Trophoblast cell (in vitro differentiated cells and primary cell): ENCODE results near the gene SLC25A28.

Experiments
- DNase-seq, 2 donors: peaks; one replicate each; pipeline ENCODE4 v3.0.0-alpha.2; 2016
- H2AFZ ChIP-seq: 2 replicates; pipeline ENCODE4 v1.6.1; 2013; ENCODE audit warnings: low read length, moderate library complexity, mild to moderate bottlenecking; ENCODE audit not compliant: insufficient read depth, poor library complexity
- H2AK5ac ChIP-seq: 2 replicates; pipeline ENCODE4 v1.6.1; 2013; ENCODE audit warnings: mild to moderate bottlenecking, low read length
- H2BK120ac ChIP-seq: 2 replicates; pipeline ENCODE4 v1.6.1; 2013; ENCODE audit warnings: low read length, mild to moderate bottlenecking, moderate library complexity; ENCODE audit not compliant: insufficient read depth, poor library complexity
- H2BK12ac ChIP-seq: 2 replicates; pipeline ENCODE4 v1.6.1; 2013; ENCODE audit warnings: mild to moderate bottlenecking, low read length, moderate library complexity
- H2BK5ac ChIP-seq: 2 replicates; pipeline ENCODE4 v1.6.1; 2013; ENCODE audit warnings: low read length, low read depth, moderate library complexity, mild to moderate bottlenecking; ENCODE audit not compliant: poor library complexity
- H3K14ac ChIP-seq: 2 replicates; pipeline ENCODE4 v1.6.1; 2013; ENCODE audit warnings: mild to moderate bottlenecking, low read length
- H3K18ac ChIP-seq: 2 replicates; pipeline ENCODE4 v1.6.1; 2013; ENCODE audit warnings: mild to moderate bottlenecking, low read length
- H3K23ac ChIP-seq: 2 replicates; pipeline ENCODE4 v1.6.1; 2013; ENCODE audit warnings: low read length
- H3K27ac ChIP-seq: 2 replicates; pipeline ENCODE4 v1.5.1; 2013; ENCODE audit warnings: low read depth, mild to moderate bottlenecking, inconsistent platforms, low read length, moderate library complexity
- H3K27me3 ChIP-seq: 2 replicates; pipeline ENCODE4 v1.6.1; 2013; ENCODE audit warnings: inconsistent platforms, mild to moderate bottlenecking, low read length, moderate library complexity; ENCODE audit not compliant: insufficient read depth
- H3K36me3 ChIP-seq, 2 experiments: 1 replicate in 1 of 2; 2 replicates in 1 of 2; pipeline ENCODE4 v1.6.1; 2013; ENCODE audit warnings: low read length in 2 of 2, mild to moderate bottlenecking in 2 of 2, moderate library complexity in 1 of 2; ENCODE audit not compliant: insufficient read depth in 2 of 2, control insufficient read depth in 1 of 2
- H3K4ac ChIP-seq: 2 replicates; pipeline ENCODE4 v1.6.1; 2013; ENCODE audit warnings: low read depth, mild to moderate bottlenecking, low read length, moderate library complexity
- H3K4me1 ChIP-seq, 2 experiments: 1 replicate in 1 of 2; 2 replicates in 1 of 2; pipeline ENCODE4 v1.6.1; 2013; ENCODE audit warnings: low read length in 2 of 2, mild to moderate bottlenecking in 2 of 2, moderate library complexity in 1 of 2; ENCODE audit not compliant: insufficient read depth in 2 of 2, control insufficient read depth in 1 of 2
- H3K4me2 ChIP-seq: 2 replicates; pipeline ENCODE4 v1.6.1; 2013; ENCODE audit warnings: inconsistent platforms, mild to moderate bottlenecking, low read length, moderate library complexity
- H3K4me3 ChIP-seq: 2 replicates; pipeline ENCODE4 v1.5.1; 2013; ENCODE audit warnings: mild to moderate bottlenecking, low read depth, low read length, inconsistent platforms
- H3K79me1 ChIP-seq: one replicate; pipeline ENCODE4 v1.6.1; 2013; ENCODE audit warnings: low read length
- H3K79me2 ChIP-seq: 2 replicates; pipeline ENCODE4 v1.6.1; 2013; ENCODE audit warnings: low read length, mild to moderate bottlenecking; ENCODE audit not compliant: control insufficient read depth, insufficient read depth, poor library complexity
- H3K9ac ChIP-seq: 2 replicates; pipeline ENCODE4 v1.6.1; 2013; ENCODE audit warnings: mild to moderate bottlenecking, low read length
- H3K9me3 ChIP-seq: 2 replicates; pipeline ENCODE4 v1.6.1; 2013; ENCODE audit warnings: low read depth, mild to moderate bottlenecking, control low read depth, inconsistent platforms, low read length; ENCODE audit not compliant: insufficient read depth
- H4K12ac ChIP-seq: 2 replicates; pipeline ENCODE4 v1.6.1; 2013; ENCODE audit warnings: low read depth, mild to moderate bottlenecking, low read length, moderate library complexity
- H4K8ac ChIP-seq: 2 replicates; pipeline ENCODE4 v1.6.1; 2013; ENCODE audit warnings: low read depth, mild to moderate bottlenecking, low read length, moderate library complexity
- H4K91ac ChIP-seq: one replicate; pipeline ENCODE4 v1.6.1; 2013; ENCODE audit warnings: low read depth, mild to moderate bottlenecking, low read length, moderate library complexity
- WGBS: extraction: QIAGEN DNeasy Blood & Tissue Kit; methylation state at CpG from one replicate; pipeline ENCODE4 v1.1.7; 2013; ENCODE audit warnings: missing lambda C conversion rate; ENCODE audit not compliant: insufficient read length, insufficient coverage; ENCODE audit errors: extremely low coverage; 5-methylcytosine and 5-hydroxymethylcytosine counted together

The SLC25A28 gene

DNA sequence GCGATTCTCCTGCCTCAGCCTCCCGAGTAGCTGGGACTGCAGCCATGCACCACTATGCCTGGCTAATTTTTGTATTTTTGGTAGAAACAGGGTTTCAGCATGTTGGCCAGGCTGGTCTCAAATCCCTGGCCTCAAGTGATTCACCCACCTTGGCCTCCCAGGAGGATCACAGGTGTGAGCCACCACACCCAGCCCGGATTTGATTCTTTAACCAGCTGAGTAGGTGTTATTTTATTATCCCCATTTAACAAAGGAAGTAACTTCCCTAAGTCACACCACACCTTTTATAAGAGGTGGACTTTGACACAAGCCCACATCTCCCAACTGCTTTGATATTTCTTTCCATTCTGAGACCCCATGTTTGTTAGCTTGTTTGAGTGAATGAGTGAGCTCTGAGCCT is 25.0 kb downstream of the SLC25A28 start:
- Histone ChIP-seq H2BK12ac (no peak overlapping the region), H2BK120ac (no peak overlapping the region), H3K79me2 (no peaks in the 10 kb centered on the region), H3K4me2 (no peak overlapping the region), H3K79me1 (no peaks in the 10 kb centered on the region), H3K23ac (no peak overlapping the region), H4K8ac (no peak overlapping the region), H4K12ac (no peak overlapping the region), H4K91ac (no peak overlapping the region), H2BK5ac (no peak overlapping the region), H3K18ac (no peak overlapping the region), H3K4ac (no peak overlapping the region), H3K27ac (no peak overlapping the region), H3K9me3 (no peaks in the 10 kb centered on the region), H2AFZ (no peak overlapping the region), H3K36me3 (no peaks in the 10 kb centered on the region), H3K27me3 (no peaks in the 10 kb centered on the region), H3K4me1 (no peaks in the 10 kb centered on the region), H3K14ac (no peak overlapping the region), H2AK5ac (no peak overlapping the region), H3K4me3 (no peak overlapping the region), H3K9ac (no peak overlapping the region)
- WGBS, result no CpG with 5 or more reads among the region's 3 CpGs
- no peak for DNase-seq

DNA sequence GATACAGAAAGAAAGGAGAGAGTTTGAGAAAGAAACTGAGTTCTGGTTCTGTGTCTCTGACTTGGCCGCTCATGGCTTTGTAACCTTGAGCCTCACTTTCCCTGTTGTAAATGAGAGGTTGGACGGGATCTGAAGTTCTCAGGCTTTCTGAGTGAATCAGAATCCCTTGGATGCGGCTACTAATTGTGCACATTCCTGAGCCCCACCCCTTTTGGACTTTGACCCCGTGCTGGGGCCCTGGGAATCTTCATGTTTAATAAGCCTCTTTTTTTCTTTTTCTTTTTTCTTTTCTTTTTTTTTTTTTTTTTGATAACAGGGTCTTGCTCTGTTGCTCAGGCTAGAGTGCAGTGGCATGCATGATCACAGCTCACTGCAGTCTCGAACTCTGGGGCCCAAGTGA is 26.9 kb downstream of the SLC25A28 start:
- no peaks in the 10 kb centered on the region for H3K36me3 ChIP-seq
- no peak overlapping the region for H3K23ac ChIP-seq
- H3K79me2 ChIP-seq, result no peaks in the 10 kb centered on the region
- no peak overlapping the region for H3K18ac ChIP-seq
- no peak overlapping the region for H2AK5ac ChIP-seq
- H3K27me3 ChIP-seq, result no peaks in the 10 kb centered on the region
- H3K4ac ChIP-seq, result no peak overlapping the region
- H3K79me1 ChIP-seq, result no peaks in the 10 kb centered on the region
- no peak overlapping the region for H3K14ac ChIP-seq
- no peak overlapping the region for H3K9ac ChIP-seq
- H2BK120ac ChIP-seq, result no peak overlapping the region
- H4K12ac ChIP-seq, result no peak overlapping the region
- no peak overlapping the region for H4K91ac ChIP-seq
- H3K4me1 ChIP-seq, result no peaks in the 10 kb centered on the region
- H3K4me2 ChIP-seq, result no peak overlapping the region
- no peak overlapping the region for H2BK12ac ChIP-seq
- no peaks in the 10 kb centered on the region for H3K9me3 ChIP-seq
- H2AFZ ChIP-seq, result no peak overlapping the region
- no peak overlapping the region for H3K4me3 ChIP-seq
- no peak overlapping the region for H4K8ac ChIP-seq
- no CpG with 5 or more reads among the region's 5 CpGs for WGBS
- H3K27ac ChIP-seq, result no peak overlapping the region
- no peak overlapping the region for H2BK5ac ChIP-seq
- no peak for DNase-seq

DNA sequence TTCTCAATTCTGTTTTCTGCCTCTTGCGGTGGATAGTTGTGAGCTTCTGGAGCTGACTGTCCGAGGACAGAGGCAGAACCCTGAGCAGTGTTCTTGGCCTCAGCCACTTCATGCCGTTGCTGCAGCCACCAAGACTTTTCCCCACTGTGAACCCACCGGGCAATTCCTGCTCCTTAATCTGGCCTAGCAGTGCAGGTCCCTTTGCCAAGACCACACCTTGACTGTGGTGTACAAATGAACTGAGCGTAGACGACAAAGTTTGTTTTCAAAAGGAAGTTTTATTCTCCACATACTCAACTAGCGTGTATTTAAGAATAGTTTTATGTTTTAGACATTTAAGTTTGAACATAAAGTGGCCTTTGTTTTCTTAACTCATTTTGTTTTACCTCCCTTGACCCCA is 29.4 kb downstream of the SLC25A28 start:
- no peak overlapping the region for H3K4ac ChIP-seq
- H3K14ac ChIP-seq, result no peak overlapping the region
- no peak for DNase-seq
- no peak overlapping the region for H3K9ac ChIP-seq
- no peaks in the 10 kb centered on the region for H3K79me1 ChIP-seq
- H2BK120ac ChIP-seq, result no peak overlapping the region
- H4K12ac ChIP-seq, result no peak overlapping the region
- no peaks in the 10 kb centered on the region for H3K27me3 ChIP-seq
- no peak overlapping the region for H2BK12ac ChIP-seq
- H3K36me3 ChIP-seq, result no peaks in the 10 kb centered on the region
- H2AFZ ChIP-seq, result no peak overlapping the region
- H4K91ac ChIP-seq, result no peak overlapping the region
- H3K18ac ChIP-seq, result no peak overlapping the region
- H4K8ac ChIP-seq, result no peak overlapping the region
- no peaks in the 10 kb centered on the region for H3K4me1 ChIP-seq
- no peak overlapping the region for H2AK5ac ChIP-seq
- H2BK5ac ChIP-seq, result no peak overlapping the region
- H3K79me2 ChIP-seq, result no peaks in the 10 kb centered on the region
- no CpG with 5 or more reads among the region's 7 CpGs for WGBS
- H3K27ac ChIP-seq, result no peak overlapping the region
- H3K9me3 ChIP-seq, result peaks cover 2% of the 10 kb centered on the region
- H3K23ac ChIP-seq, result no peak overlapping the region
- no peak overlapping the region for H3K4me3 ChIP-seq
- H3K4me2 ChIP-seq, result no peak overlapping the region

DNA sequence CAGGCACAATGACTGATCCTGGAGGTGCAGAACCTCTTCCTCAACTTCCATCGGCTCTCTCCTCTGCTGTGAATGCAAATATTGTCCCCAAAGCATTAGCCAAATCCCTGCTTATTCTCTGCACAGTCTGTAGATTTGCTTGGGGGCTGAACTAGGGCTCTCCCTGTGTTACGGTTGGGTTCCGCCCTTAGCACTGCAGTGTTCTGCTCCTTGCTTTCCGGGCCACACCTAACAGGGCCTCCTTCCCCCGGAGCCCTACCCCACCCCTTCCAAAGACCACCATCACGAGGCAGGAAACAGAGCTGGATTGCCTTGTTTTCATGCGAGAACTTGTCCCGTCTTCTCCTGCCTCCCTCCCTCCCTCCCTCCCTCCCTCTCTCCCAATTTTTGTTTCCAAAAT is 36.6 kb downstream of the SLC25A28 start:
- no peak overlapping the region for H2AFZ ChIP-seq
- no peak overlapping the region for H4K8ac ChIP-seq
- H3K79me2 ChIP-seq, result no peaks in the 10 kb centered on the region
- no peak overlapping the region for H4K91ac ChIP-seq
- WGBS, result no CpG with 5 or more reads among the region's 8 CpGs
- H2BK120ac ChIP-seq, result no peak overlapping the region
- no peak overlapping the region for H3K4ac ChIP-seq
- H3K9ac ChIP-seq, result no peak overlapping the region
- no peaks in the 10 kb centered on the region for H3K79me1 ChIP-seq
- H4K12ac ChIP-seq, result no peak overlapping the region
- no peak overlapping the region for H3K27ac ChIP-seq
- no peaks in the 10 kb centered on the region for H3K36me3 ChIP-seq
- H2AK5ac ChIP-seq, result no peak overlapping the region
- no peak overlapping the region for H2BK5ac ChIP-seq
- H3K4me2 ChIP-seq, result no peak overlapping the region
- no peak overlapping the region for H3K23ac ChIP-seq
- H2BK12ac ChIP-seq, result no peak overlapping the region
- no peak overlapping the region for H3K4me3 ChIP-seq
- no peaks in the 10 kb centered on the region for H3K27me3 ChIP-seq
- no peak overlapping the region for H3K18ac ChIP-seq
- peaks cover 2 to 4% of the 10 kb centered on the region in 2 experiments for H3K4me1 ChIP-seq
- H3K14ac ChIP-seq, result no peak overlapping the region
- no peak for DNase-seq
- H3K9me3 ChIP-seq, result peaks cover 2% of the 10 kb centered on the region
